Activated naive CD4-positive, alpha-beta T cell treated with anti-CD3 and anti-CD28 coated beads, Interleukin-2, amount 10 ng/mL, durations not matched to agents 7 days and 5 days (primary cell): Measurements from ENCODE around the gene CTNNA2.

Source experiments
- CTCF ChIA-PET: fragments of 350-600 bp; sonication (Branson Sonifier 250); formaldehyde crosslinking; loops from one replicate; lab custom pipeline; 2021; ENCODE audit warnings: antibody characterized with exemption; lab: Charles Lee
- DNase-seq: peaks from one replicate; pipeline ENCODE4 v3.0.0-alpha.2; 2020
- H3K27ac Mint-ChIP-seq: one replicate; pipeline ENCODE4 v1.8.0; 2021; ENCODE audit warnings: mild to moderate bottlenecking, moderate library complexity, mixed read lengths
- H3K27me3 Mint-ChIP-seq: one replicate; pipeline ENCODE4 v1.8.0; 2021; ENCODE audit warnings: mild to moderate bottlenecking, mixed read lengths
- H3K36me3 Mint-ChIP-seq: one replicate; pipeline ENCODE4 v1.8.0; 2021; ENCODE audit warnings: mixed read lengths
- H3K4me1 Mint-ChIP-seq: one replicate; pipeline ENCODE4 v1.8.0; 2021; ENCODE audit warnings: mixed read lengths
- H3K4me3 Mint-ChIP-seq: one replicate; pipeline ENCODE4 v1.8.0; 2021; ENCODE audit warnings: mild to moderate bottlenecking, moderate library complexity, mixed read lengths
- H3K9me3 Mint-ChIP-seq: one replicate; pipeline ENCODE4 v1.8.0; 2021; ENCODE audit warnings: mixed read lengths

The CTNNA2 gene

GRCh38 chr2:80293039-80293438 lies 780.2 kb downstream of the CTNNA2 start:
- no peak for DNase-seq
- Mint-ChIP-seq H3K27me3 (no peaks in the 10 kb centered on the region), H3K36me3 (no peaks in the 10 kb centered on the region), H3K9me3 (no peaks in the 10 kb centered on the region), H3K27ac (no peak overlapping the region), H3K4me1 (no peaks in the 10 kb centered on the region), H3K4me3 (no peak overlapping the region)
- CTCF ChIA-PET: no interaction called here

DNA sequence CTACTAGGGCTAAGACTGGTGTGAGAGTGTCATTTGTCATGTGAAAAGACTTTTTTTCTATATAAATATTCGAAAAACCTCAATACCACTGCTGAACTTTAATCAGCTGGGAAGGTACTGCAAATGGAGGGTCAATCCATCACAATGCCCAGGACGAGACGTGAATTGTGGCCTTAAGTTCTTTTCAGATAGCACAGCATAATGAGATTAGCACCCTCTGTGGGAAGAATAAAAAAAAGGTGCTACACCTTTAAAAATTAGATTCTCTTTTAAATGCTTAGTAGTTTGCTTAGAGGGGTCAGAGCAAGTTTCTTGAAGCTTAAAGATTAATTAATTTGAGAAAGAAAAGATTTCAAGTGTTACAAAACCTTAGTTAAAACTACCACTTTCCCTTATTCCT lies 786.1 kb downstream of the CTNNA2 start:
- Mint-ChIP-seq H3K27ac (no peak overlapping the region), H3K4me1 (no peaks in the 10 kb centered on the region), H3K27me3 (peaks cover 36% of the 10 kb centered on the region), H3K4me3 (no peak overlapping the region), H3K36me3 (no peaks in the 10 kb centered on the region), H3K9me3 (no peaks in the 10 kb centered on the region)
- no peak for DNase-seq
- CTCF ChIA-PET: interaction anchor here (0.8 kb wide), 1 partner anchor 42 kb away, joined by 3 read pairs; no protein-coding TSS in a partner anchor

DNA sequence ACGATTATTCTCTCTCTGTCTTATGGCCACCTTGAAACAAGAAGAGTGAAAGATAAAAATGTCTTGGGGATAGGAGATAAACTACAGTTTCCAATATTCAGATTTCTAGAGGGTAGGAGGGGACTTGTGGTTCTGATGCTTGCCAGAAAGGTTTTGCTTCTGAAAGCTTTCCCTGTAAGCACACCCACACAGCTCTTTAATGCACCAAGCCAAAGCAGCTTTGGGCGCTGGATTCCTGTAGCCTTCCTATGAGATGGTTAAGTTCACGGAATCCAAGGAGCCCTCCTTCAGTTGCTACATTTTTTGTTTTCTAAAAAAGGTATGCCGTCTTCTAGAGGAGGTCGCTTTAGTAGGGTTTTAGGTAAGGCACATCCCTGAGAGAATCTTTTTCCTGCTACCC lies 786.8 kb downstream of the CTNNA2 start:
- no peak overlapping the region for H3K27ac Mint-ChIP-seq
- H3K4me3 Mint-ChIP-seq: no peak overlapping the region

DNA sequence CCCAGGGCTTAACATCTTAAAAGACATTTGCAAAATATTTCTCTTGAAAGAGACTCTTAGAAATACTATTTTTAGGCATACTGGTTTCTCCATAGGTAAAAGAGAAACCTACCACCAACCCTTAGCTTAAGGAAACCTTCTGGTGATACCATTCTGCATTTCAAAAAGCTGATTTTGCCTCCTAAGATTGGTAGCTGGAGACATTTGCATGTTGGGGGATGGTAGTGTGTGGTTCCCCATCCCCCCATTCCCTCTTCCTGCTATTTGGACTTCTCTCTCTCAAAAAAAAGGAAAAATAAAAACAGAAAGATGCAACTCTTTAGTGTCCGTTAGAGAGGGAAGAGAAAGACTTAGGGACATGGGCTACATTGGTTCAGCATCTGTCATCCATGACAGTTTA lies 787.5 kb downstream of the CTNNA2 start:
- H3K27me3 Mint-ChIP-seq: peaks cover 50% of the 10 kb centered on the region
- CTCF ChIA-PET: no interaction called here
- no peaks in the 10 kb centered on the region for H3K36me3 Mint-ChIP-seq
- H3K4me1 Mint-ChIP-seq: no peaks in the 10 kb centered on the region
- DNase-seq: no peak
- H3K9me3 Mint-ChIP-seq: no peaks in the 10 kb centered on the region
- H3K27ac Mint-ChIP-seq: no peak overlapping the region
- H3K4me3 Mint-ChIP-seq: no peak overlapping the region

More for the DNA sequence above, 786.8 kb downstream of the CTNNA2 start:
- Mint-ChIP-seq H3K27me3 (peaks cover 43% of the 10 kb centered on the region), H3K36me3 (no peaks in the 10 kb centered on the region), H3K9me3 (no peaks in the 10 kb centered on the region), H3K4me1 (no peaks in the 10 kb centered on the region)
- CTCF ChIA-PET: interaction anchor here (0.8 kb wide), 1 partner anchor 41 kb away, joined by 3 read pairs; no protein-coding TSS in a partner anchor
- no peak for DNase-seq

DNA sequence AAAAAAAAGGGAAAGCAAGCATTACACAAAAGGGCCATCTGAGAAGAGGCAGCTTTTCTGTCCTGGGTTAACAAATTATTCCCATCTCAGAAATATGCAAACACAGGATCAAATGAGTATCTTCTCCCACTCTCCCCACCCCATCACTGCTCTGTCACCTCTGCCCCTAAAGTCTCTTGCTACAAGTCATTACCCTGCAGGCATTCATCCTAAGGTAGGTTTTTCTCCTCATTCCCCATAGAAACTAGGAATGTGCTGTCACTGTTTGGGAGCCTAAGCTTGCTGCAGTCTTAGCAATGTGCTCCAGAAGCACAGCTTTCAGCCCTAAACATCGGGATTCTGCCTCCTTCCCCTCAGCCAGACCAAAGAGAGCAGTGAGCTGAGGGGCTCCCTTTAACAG lies 788.1 kb downstream of the CTNNA2 start:
- Mint-ChIP-seq H3K27ac (no peak overlapping the region), H3K4me1 (no peaks in the 10 kb centered on the region), H3K9me3 (no peaks in the 10 kb centered on the region), H3K4me3 (no peak overlapping the region), H3K27me3 (peaks cover 56% of the 10 kb centered on the region), H3K36me3 (no peaks in the 10 kb centered on the region)
- DNase-seq: no peak
- CTCF ChIA-PET: no interaction called here

GRCh38 chr2:80302001-80302313 lies 789.1 kb downstream of the CTNNA2 start:
- H3K4me1 Mint-ChIP-seq: no peaks in the 10 kb centered on the region
- H3K9me3 Mint-ChIP-seq: no peaks in the 10 kb centered on the region
- no peak overlapping the region for H3K27ac Mint-ChIP-seq
- no peaks in the 10 kb centered on the region for H3K36me3 Mint-ChIP-seq
- H3K4me3 Mint-ChIP-seq: no peak overlapping the region
- CTCF ChIA-PET: no interaction called here
- H3K27me3 Mint-ChIP-seq: peaks cover 60% of the 10 kb centered on the region
- no peak for DNase-seq

- CTCF ChIA-PET: no interaction called here
- Mint-ChIP-seq H3K9me3 (no peaks in the 10 kb centered on the region), H3K4me3 (no peak overlapping the region), H3K27me3 (peaks cover 60% of the 10 kb centered on the region), H3K4me1 (no peaks in the 10 kb centered on the region), H3K36me3 (no peaks in the 10 kb centered on the region), H3K27ac (no peak overlapping the region)
- no peak for DNase-seq
Observed at GRCh38 chr2:80302314-80303005, 789.6 kb downstream of the CTNNA2 start.

DNA sequence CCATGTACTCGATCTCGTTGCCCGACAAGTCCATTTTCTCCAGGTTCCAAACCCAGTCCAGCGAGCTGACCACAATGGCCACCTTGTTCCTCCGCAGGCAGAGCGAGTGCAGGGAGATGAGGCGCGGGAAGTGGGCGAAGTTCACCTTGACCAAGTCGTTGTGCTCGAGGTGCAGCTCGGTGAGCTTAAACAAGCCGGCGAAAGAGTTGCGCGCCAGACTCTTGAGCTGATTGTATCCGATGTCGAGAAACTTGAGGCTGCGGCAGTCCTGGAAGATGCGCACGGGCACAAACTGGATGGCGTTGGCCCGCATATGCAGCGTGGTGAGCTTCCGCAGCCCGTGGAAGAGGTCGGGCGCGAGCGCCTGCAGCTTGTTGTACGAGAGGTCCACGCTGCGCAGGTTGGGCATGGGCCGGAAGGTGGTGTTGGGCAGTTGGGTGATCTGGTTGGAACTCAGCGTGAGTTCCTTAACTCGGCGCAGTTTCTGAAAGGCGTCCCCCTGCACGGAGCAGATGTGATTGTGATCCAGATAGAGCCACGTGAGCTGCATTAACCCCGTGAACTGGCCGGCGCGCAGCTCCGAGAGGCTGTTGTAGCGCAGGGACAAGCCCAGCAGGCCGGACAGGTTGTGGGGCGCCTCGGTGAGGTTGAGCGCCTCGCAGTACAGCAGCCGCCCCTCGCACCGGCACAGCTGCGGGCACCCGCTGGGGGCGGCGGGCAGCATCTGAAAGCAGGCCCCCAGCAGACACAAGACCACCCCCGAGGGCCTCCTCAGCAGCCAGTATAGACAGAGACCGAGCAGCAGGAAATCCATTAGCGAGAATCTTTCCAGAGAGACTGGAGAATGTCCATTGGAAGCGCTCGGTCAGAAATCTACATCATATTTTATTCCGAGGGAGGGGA lies 790.4 kb downstream of the CTNNA2 start:
- H3K27me3 Mint-ChIP-seq: peaks cover 60% of the 10 kb centered on the region
- no peak overlapping the region for H3K27ac Mint-ChIP-seq
- H3K9me3 Mint-ChIP-seq: no peaks in the 10 kb centered on the region
- no peaks in the 10 kb centered on the region for H3K4me1 Mint-ChIP-seq
- H3K36me3 Mint-ChIP-seq: no peaks in the 10 kb centered on the region
- DNase-seq: no peak
- CTCF ChIA-PET: no interaction called here
- H3K4me3 Mint-ChIP-seq: no peak overlapping the region

- CTCF ChIA-PET: no interaction called here
- DNase-seq: no peak
- Mint-ChIP-seq H3K36me3 (no peaks in the 10 kb centered on the region), H3K9me3 (no peaks in the 10 kb centered on the region), H3K27me3 (peaks cover 60% of the 10 kb centered on the region), H3K4me3 (no peak within 1 kb of the TSS), H3K4me1 (no peaks in the 10 kb centered on the region), H3K27ac (no peak within 1 kb of the TSS)
Observed at GRCh38 chr2:80303909-80304837, 791.3 kb downstream of the CTNNA2 start, which contains the start of gene LRRTM1. LRRTM1 (minus strand) TSS chr2:80304752; CDS start chr2:80303819, 933 bp downstream.

GRCh38 chr2:80311304-80311703 lies 798.5 kb downstream of the CTNNA2 start:
- no peaks in the 10 kb centered on the region for H3K36me3 Mint-ChIP-seq
- H3K4me1 Mint-ChIP-seq: no peaks in the 10 kb centered on the region
- no peak overlapping the region for H3K27ac Mint-ChIP-seq
- H3K27me3 Mint-ChIP-seq: peaks cover 1% of the 10 kb centered on the region
- H3K9me3 Mint-ChIP-seq: no peaks in the 10 kb centered on the region
- no peak for DNase-seq
- CTCF ChIA-PET: no interaction called here
- no peak overlapping the region for H3K4me3 Mint-ChIP-seq

DNA sequence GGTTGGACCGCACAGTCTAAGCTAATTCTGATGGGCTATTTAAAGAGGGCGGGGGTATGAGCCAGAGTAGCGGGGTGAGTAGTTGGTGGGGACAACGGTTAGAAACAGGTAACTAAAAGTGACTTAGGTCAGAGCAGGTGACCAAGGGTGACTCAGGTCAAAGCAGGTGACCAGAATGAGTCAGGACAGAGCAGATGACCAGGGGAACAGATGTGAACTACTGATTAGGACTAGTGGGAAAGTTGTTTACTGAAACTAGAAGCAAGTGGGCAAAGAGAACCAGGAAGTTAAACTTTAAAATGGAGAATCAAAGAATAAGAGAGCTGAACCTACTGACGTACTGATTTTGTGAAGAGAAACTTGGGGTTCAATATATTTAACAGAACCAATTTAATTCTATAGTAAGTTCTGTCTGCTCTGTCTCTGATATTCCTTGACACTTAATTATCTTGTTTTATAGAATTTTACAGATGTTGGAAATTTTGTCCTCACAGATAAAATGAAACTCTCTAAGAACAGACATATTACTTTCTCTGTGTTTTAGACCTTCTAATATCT lies 799.5 kb downstream of the CTNNA2 start:
- no peak for DNase-seq
- Mint-ChIP-seq H3K36me3 (no peaks in the 10 kb centered on the region), H3K9me3 (no peaks in the 10 kb centered on the region), H3K4me3 (no peak overlapping the region), H3K27ac (no peak overlapping the region), H3K27me3 (no peaks in the 10 kb centered on the region), H3K4me1 (no peaks in the 10 kb centered on the region)
- CTCF ChIA-PET: no interaction called here

DNA sequence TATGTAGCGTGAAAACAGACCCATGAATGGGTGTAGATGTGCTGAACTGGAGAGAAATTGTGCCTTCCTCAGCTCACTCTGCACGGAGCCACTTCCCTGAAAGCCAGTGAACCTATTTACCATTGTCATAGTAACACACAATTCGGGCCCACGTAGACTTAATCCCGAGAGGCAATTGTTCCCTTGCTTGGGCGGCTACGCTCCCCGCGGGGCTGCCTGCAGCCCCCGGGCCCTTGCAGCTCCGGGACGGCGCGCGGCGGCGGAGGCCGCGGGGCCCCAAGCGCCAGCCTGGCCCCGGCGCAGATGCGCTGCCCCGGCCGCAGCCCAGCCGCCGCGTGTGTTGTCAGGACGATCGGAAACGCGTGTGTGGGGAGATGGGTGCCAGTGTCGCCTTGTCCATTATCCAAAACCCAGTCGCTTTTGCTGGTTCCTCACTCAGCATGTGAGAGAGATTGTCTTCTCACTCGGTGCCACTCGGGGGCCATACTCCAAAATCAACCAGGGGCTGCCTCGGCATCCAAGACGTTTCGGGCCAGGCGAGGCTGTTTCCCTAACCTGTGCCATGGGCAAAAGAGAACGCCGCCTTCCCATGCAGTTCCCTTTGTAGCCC lies 809.6 kb downstream of the CTNNA2 start:
- no peaks in the 10 kb centered on the region for H3K36me3 Mint-ChIP-seq
- no peak overlapping the region for H3K27ac Mint-ChIP-seq
- no peaks in the 10 kb centered on the region for H3K9me3 Mint-ChIP-seq
- no peak overlapping the region for H3K4me3 Mint-ChIP-seq
- DNase-seq: no peak
- H3K27me3 Mint-ChIP-seq: peaks cover 4% of the 10 kb centered on the region
- CTCF ChIA-PET: no interaction called here
- H3K4me1 Mint-ChIP-seq: no peaks in the 10 kb centered on the region

GRCh38 chr2:80322958-80323357 lies 810.1 kb downstream of the CTNNA2 start:
- no peaks in the 10 kb centered on the region for H3K36me3 Mint-ChIP-seq
- H3K9me3 Mint-ChIP-seq: no peaks in the 10 kb centered on the region
- H3K4me1 Mint-ChIP-seq: no peaks in the 10 kb centered on the region
- CTCF ChIA-PET: no interaction called here
- peaks cover 4% of the 10 kb centered on the region for H3K27me3 Mint-ChIP-seq
- DNase-seq: no peak
- no peak overlapping the region for H3K4me3 Mint-ChIP-seq
- no peak overlapping the region for H3K27ac Mint-ChIP-seq
